ENCODE data around the gene NFE2L3.
"Not testable (repeated sequence)": the region's sequence is repeated elsewhere in the genome, so short reads cannot be mapped to it uniquely, and the experiment has no call there.

The NFE2L3 gene

GRCh38 chr7:26167303-26167934 lies 15.4 kb downstream of the NFE2L3 start:
- no peak for DNase-seq (ENCODE audit: low read depth in 2 of 2)

- no peak for DNase-seq (ENCODE audit: low read depth in 2 of 2)
These were observed 16.5 kb downstream of the NFE2L3 start for GRCh38 chr7:26168458-26169023.

GRCh38 chr7:26169271-26169670 lies 17.3 kb downstream of the NFE2L3 start:
- no peak for DNase-seq (ENCODE audit: low read depth in 2 of 2)

GRCh38 chr7:26170663-26171062 lies 18.7 kb downstream of the NFE2L3 start:
- no peak for DNase-seq (ENCODE audit: low read depth in 2 of 2)

GRCh38 chr7:26171601-26172000 lies 19.6 kb downstream of the NFE2L3 start:
- no peak for DNase-seq (ENCODE audit: low read depth in 2 of 2)

- no peak for DNase-seq (ENCODE audit: low read depth in 2 of 2)
These were observed 20.1 kb downstream of the NFE2L3 start for GRCh38 chr7:26172048-26172447.

GRCh38 chr7:26175903-26176302 lies 23.9 kb downstream of the NFE2L3 start:
- not testable (repeated sequence) for DNase-seq (ENCODE audit: low read depth in 2 of 2)

- not testable (repeated sequence) for DNase-seq (ENCODE audit: low read depth in 2 of 2)
These were observed 24.7 kb downstream of the NFE2L3 start for GRCh38 chr7:26176696-26177095.

- not testable (repeated sequence) for DNase-seq (ENCODE audit: low read depth in 2 of 2)
These were observed 25.3 kb downstream of the NFE2L3 start for GRCh38 chr7:26177269-26177668.

GRCh38 chr7:26178272-26178960 lies 26.4 kb downstream of the NFE2L3 start:
- DNase-seq (ENCODE audit: low read depth in 2 of 2), result no peak

GRCh38 chr7:26179422-26179821 lies 27.4 kb downstream of the NFE2L3 start:
- DNase-seq (ENCODE audit: low read depth in 2 of 2), result no peak

- DNase-seq (ENCODE audit: low read depth in 2 of 2), result no peak
These were observed 28.0 kb downstream of the NFE2L3 start for GRCh38 chr7:26179826-26180497.

GRCh38 chr7:26180792-26181198 lies 28.8 kb downstream of the NFE2L3 start:
- DNase-seq (ENCODE audit: low read depth in 2 of 2), result no peak

GRCh38 chr7:26181474-26182227 lies 29.7 kb downstream of the NFE2L3 start:
- no peak for DNase-seq (ENCODE audit: low read depth in 2 of 2)

GRCh38 chr7:26182283-26182682 lies 30.3 kb downstream of the NFE2L3 start:
- DNase-seq (ENCODE audit: low read depth in 2 of 2), result no peak

GRCh38 chr7:26182706-26183105 lies 30.7 kb downstream of the NFE2L3 start:
- no peak for DNase-seq (ENCODE audit: low read depth in 2 of 2)

- DNase-seq (ENCODE audit: low read depth in 2 of 2), result no peak
These were observed 31.7 kb downstream of the NFE2L3 start for GRCh38 chr7:26183545-26184280.

- DNase-seq (ENCODE audit: low read depth in 2 of 2), result not testable (repeated sequence)
These were observed 32.5 kb downstream of the NFE2L3 start for GRCh38 chr7:26184281-26185101.

GRCh38 chr7:26185131-26185843 lies 33.3 kb downstream of the NFE2L3 start:
- no peak for DNase-seq (ENCODE audit: low read depth in 2 of 2)

GRCh38 chr7:26185844-26186180 lies 33.8 kb downstream of the NFE2L3 start:
- DNase-seq (ENCODE audit: low read depth in 2 of 2), result no peak

All from stimulated activated CD4-positive, alpha-beta T cell treated with anti-CD3 and anti-CD28 coated beads, Interleukin-12 subunit alpha, Interleukin-12 subunit beta, amount 100 ng/mL, for 24 hours (primary cell).